Smooth muscle cell (in vitro differentiated cells): ENCODE data around the gene CRYBB2. TPM values are rescaled to one million over a fixed set of nuclear protein-coding genes. Genes with fewer than 3 reads are reported as not detected.
"Not testable (repeated sequence)": the region's sequence is repeated elsewhere in the genome, so short reads cannot be mapped to it uniquely, and the experiment has no call there.

Experiments used
- DNase-seq: peaks from one replicate; lab custom pipeline; 2025; ENCODE audit not compliant: unreplicated experiment; lab: John Stamatoyannopoulos, UW
- H2AFZ ChIP-seq: fragments of 200-600 bp; sonication (generic); 2 replicates; pipeline ENCODE4 v1.6.0; 2016; ENCODE audit warnings: antibody characterized with exemption, low read depth, mild to moderate bottlenecking
- H3F3A ChIP-seq: fragments of 200-600 bp; sonication (generic); 2 replicates; pipeline ENCODE4 v1.6.0; 2017; ENCODE audit warnings: antibody characterized with exemption, low read depth
- H3K27ac ChIP-seq: fragments of 200-600 bp; sonication (generic); 2 replicates; pipeline ENCODE4 v1.5.1; 2016; ENCODE audit warnings: low read depth, mild to moderate bottlenecking
- H3K27me3 ChIP-seq: fragments of 200-600 bp; sonication (generic); 2 replicates; pipeline ENCODE4 v1.6.1; 2016; ENCODE audit warnings: low read depth, mild to moderate bottlenecking
- H3K36me3 ChIP-seq: fragments of 200-600 bp; sonication (generic); 2 replicates; pipeline ENCODE4 v1.5.1; 2016; ENCODE audit warnings: low read depth
- H3K4me1 ChIP-seq: fragments of 200-600 bp; sonication (generic); 2 replicates; pipeline ENCODE4 v1.5.1; 2016; ENCODE audit warnings: low read depth
- H3K4me2 ChIP-seq: fragments of 200-600 bp; sonication (generic); 2 replicates; pipeline ENCODE4 v1.6.0; 2016; ENCODE audit warnings: mild to moderate bottlenecking
- H3K4me3 ChIP-seq: fragments of 200-600 bp; sonication (generic); 2 replicates; pipeline ENCODE4 v1.5.1; 2016; ENCODE audit warnings: mild to moderate bottlenecking
- H3K79me2 ChIP-seq: fragments of 200-600 bp; sonication (generic); 2 replicates; pipeline ENCODE4 v1.6.0; 2016; ENCODE audit warnings: low read depth, mild to moderate bottlenecking
- H3K9ac ChIP-seq: fragments of 200-600 bp; sonication (generic); 2 replicates; pipeline ENCODE4 v1.6.0; 2016; ENCODE audit warnings: low read depth
- H3K9me3 ChIP-seq: fragments of 200-600 bp; sonication (generic); replicated peaks from 2 replicates; pipeline ENCODE4 v1.5.1; 2016; ENCODE audit warnings: low read depth
- H4K20me1 ChIP-seq: fragments of 200-600 bp; sonication (generic); 2 replicates; pipeline ENCODE4 v1.6.0; 2016; ENCODE audit warnings: low read depth
- WGBS: methylation state at CpG from one replicate; pipeline ENCODE4 v1.1.7; 2016; ENCODE audit warnings: low lambda C conversion rate; 5-methylcytosine and 5-hydroxymethylcytosine counted together
- polyA plus RNA-seq: library from polyadenylated mRNA; unstranded; fragments of >200 nt; fragmentation: Nextera tagmentation; extraction: Ambion mirVana; gene quantifications from 2 replicates; pipeline ENCODE4 v1.2.1, GENCODE V29; 2016
- total RNA-seq: library from RNA; depleted of rRNA; stranded (reverse); fragments of >200 nt; gene quantifications from 2 replicates; pipeline ENCODE4 v1.2.3, GENCODE V29; 2014
- TF ChIP-seq, protein P1 (sequence below): fragments of 200-600 bp; sonication (generic); IDR thresholded peaks from 2 replicates; pipeline ENCODE4 v1.5.1; 2017; ENCODE audit warnings: borderline replicate concordance, mild to moderate bottlenecking, antibody characterized with exemption; ENCODE audit not compliant: insufficient read depth, poor library complexity, severe bottlenecking

The CRYBB2 gene
- total and polyA plus RNA-seq, 2 experiments from 2014 or later: not detected

DNA sequence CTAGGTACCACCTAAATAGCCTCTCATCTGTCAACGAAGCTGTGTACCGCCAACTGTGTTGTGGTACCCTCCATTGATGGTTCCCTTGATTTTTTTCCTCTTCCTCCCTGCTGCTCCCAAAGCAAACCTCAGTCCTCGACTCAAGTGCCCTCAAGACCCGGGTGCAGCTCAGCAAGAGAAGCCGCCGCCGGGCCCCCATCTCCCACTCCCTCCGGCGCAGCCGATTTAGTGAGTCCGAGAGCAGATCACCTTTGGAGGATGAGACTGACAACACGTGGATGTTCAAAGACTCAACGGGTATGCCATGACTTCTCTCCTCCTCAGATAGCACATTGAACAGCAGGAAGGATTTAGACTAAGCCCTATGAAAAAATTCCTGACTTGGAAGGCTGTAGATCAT is 42.2 kb upstream of the CRYBB2 start:
- no peaks in the 10 kb centered on the region for H3K4me1 ChIP-seq
- no peak overlapping the region for H3K4me2 ChIP-seq
- H3F3A ChIP-seq: no peaks in the 10 kb centered on the region
- no peak overlapping the region for H3K4me3 ChIP-seq
- H3K36me3 ChIP-seq: peaks cover 4% of the 10 kb centered on the region
- H3K9ac ChIP-seq: no peak overlapping the region
- no peaks in the 10 kb centered on the region for H3K27me3 ChIP-seq
- H2AFZ ChIP-seq: no peak overlapping the region
- TF ChIP-seq, protein P1, sequence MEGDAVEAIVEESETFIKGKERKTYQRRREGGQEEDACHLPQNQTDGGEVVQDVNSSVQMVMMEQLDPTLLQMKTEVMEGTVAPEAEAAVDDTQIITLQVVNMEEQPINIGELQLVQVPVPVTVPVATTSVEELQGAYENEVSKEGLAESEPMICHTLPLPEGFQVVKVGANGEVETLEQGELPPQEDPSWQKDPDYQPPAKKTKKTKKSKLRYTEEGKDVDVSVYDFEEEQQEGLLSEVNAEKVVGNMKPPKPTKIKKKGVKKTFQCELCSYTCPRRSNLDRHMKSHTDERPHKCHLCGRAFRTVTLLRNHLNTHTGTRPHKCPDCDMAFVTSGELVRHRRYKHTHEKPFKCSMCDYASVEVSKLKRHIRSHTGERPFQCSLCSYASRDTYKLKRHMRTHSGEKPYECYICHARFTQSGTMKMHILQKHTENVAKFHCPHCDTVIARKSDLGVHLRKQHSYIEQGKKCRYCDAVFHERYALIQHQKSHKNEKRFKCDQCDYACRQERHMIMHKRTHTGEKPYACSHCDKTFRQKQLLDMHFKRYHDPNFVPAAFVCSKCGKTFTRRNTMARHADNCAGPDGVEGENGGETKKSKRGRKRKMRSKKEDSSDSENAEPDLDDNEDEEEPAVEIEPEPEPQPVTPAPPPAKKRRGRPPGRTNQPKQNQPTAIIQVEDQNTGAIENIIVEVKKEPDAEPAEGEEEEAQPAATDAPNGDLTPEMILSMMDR: no peak
- no peak overlapping the region for H3K27ac ChIP-seq
- 98% methylated on average over 13 of the region's 13 CpGs for WGBS
- H4K20me1 ChIP-seq: no peaks in the 10 kb centered on the region
- no peaks in the 10 kb centered on the region for H3K79me2 ChIP-seq
- no peak for DNase-seq
- H3K9me3 ChIP-seq: no peaks in the 10 kb centered on the region

DNA sequence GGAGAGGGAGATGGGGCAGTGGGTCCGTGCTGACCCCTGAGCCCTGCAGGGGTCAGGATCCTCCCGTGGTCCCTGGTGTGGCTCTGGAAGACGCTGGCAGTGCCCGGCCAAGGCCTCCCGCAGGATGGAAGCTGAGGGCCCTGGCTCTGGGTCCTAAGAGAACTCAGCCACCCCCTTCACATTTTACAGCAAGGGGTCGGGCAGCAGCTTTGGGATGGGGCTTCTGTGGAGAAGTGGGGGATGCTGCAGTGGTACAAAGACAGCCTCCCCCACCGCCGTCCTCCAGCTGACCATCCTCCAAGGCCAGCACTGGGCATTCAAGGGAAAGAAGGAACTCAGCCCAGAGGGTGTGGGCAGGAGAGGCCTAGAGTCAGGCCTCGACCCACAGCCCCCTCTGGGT is 41.5 kb upstream of the CRYBB2 start:
- Histone ChIP-seq H3K27ac (no peak overlapping the region), H3K9me3 (no peaks in the 10 kb centered on the region), H3F3A (no peaks in the 10 kb centered on the region), H3K4me1 (no peaks in the 10 kb centered on the region), H3K36me3 (peaks cover 4% of the 10 kb centered on the region), H2AFZ (no peak overlapping the region), H3K9ac (no peak overlapping the region), H3K4me3 (no peak overlapping the region), H3K79me2 (no peaks in the 10 kb centered on the region), H3K27me3 (no peaks in the 10 kb centered on the region), H4K20me1 (no peaks in the 10 kb centered on the region), H3K4me2 (no peak overlapping the region)
- DNase-seq: no peak
- 97% methylated on average over 9 of the region's 9 CpGs for WGBS
- TF ChIP-seq, protein P1: no peak

DNA sequence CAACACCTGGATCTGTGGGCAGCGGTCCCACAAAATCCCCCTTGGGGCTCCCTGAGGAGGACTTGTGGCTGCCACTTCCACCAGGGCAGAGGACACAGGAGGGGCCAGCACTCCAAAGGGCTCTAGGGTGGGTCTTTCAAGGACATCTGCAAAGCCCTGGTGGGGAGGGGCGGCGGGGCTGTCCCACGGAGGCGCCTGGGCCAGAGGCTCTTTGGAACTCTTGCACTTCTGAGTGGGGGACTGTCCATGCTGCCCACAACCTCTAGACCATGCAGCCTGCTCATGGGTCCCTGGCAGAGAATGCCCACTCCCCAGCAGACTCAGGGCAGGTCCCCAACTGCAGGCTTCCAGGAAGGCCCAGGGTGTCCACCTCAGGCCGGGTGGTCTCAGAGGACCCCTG is 41.1 kb upstream of the CRYBB2 start:
- H3F3A ChIP-seq, H4K20me1 ChIP-seq, DNase-seq, H3K4me1 ChIP-seq, H3K4me2 ChIP-seq, H3K27ac ChIP-seq, H2AFZ ChIP-seq, H3K4me3 ChIP-seq, H3K9me3 ChIP-seq, H3K27me3 ChIP-seq, H3K36me3 ChIP-seq, H3K9ac ChIP-seq, H3K79me2 ChIP-seq: not testable (repeated sequence)
- WGBS: 90% methylated on average over 6 of the region's 6 CpGs

DNA sequence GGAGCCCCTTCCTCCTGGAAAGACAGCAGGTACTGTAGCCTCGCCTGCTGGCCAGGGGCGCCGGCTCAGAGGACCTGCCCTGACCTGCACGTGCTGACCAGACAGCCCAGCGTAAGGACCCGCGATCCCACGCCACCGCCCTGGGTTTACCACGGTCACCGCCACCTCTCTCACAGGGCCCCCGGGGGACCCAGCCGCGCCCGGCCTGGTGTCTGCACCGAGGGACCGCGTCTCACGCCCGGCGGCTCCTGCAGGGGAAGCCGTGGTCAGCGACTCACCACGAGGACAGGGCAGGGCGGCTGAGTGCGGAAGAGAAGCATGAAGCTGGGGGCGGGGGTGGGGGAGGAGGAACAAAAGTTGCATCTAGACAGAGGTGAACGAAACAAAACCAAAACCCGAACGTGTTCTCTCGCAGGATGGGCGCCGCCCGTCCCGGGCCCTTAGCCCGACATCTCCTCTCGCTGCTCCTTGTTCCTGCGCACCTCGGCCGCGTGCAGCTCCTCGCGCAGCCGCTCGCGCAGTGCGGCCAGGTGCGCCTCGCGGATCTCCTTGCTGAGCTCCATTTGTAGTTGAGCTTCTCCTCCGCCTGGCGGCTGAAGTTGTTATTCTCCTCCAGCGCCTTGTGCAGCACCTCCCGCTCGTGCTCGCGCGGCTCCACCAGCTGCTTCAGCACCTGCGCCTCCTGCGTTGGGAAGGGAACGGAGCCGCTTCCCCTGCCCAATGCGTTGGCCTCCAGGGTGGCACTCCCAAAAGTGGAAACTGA is 40.4 kb upstream of the CRYBB2 start:
- not testable (repeated sequence) for H2AFZ ChIP-seq, H3K4me1 ChIP-seq, H3K27me3 ChIP-seq, H3K79me2 ChIP-seq, H3K36me3 ChIP-seq, H3K4me3 ChIP-seq, H4K20me1 ChIP-seq, H3K4me2 ChIP-seq, H3K27ac ChIP-seq, H3K9ac ChIP-seq, H3F3A ChIP-seq, H3K9me3 ChIP-seq, DNase-seq
- WGBS: 93% methylated on average over 35 of the region's 63 CpGs
